SKM-1 (cell line): ENCODE results near the gene WSB1.
"Not testable (repeated sequence)": the region's sequence is repeated elsewhere in the genome, so short reads cannot be mapped to it uniquely, and the experiment has no call there.

ENCODE experiments used
- DNase-seq: peaks from one replicate; lab custom pipeline; 2025; ENCODE audit not compliant: unreplicated experiment; lab: John Stamatoyannopoulos, UW

WSB1 gene

GRCh38 chr17:27293898-27294688 lies at the start of gene WSB1:
Gene WSB1, plus strand, starts transcription at chr17:27294114. Its CDS starts 282 bp downstream, at chr17:27294396.
- peak; percentile 88 for DNase-seq

- peak; percentile 96 for DNase-seq
Observed at GRCh38 chr17:27244491-27245223, 49.3 kb upstream of the WSB1 start.

- DNase-seq, result peak; percentile 86
Observed at GRCh38 chr17:27245230-27245696, 48.7 kb upstream of the WSB1 start.

GRCh38 chr17:27246537-27246936 lies 47.4 kb upstream of the WSB1 start:
- no peak for DNase-seq

GRCh38 chr17:27247071-27247957 lies 46.6 kb upstream of the WSB1 start:
- DNase-seq, result no peak

GRCh38 chr17:27247958-27248342 lies 46.0 kb upstream of the WSB1 start:
- DNase-seq, result no peak

- not testable (repeated sequence) for DNase-seq
Observed at GRCh38 chr17:27250791-27251190, 43.1 kb upstream of the WSB1 start.

- not testable (repeated sequence) for DNase-seq
Observed at GRCh38 chr17:27254802-27255201, 39.1 kb upstream of the WSB1 start.

GRCh38 chr17:27256225-27257030 lies 37.5 kb upstream of the WSB1 start:
- DNase-seq, result no peak

- no peak for DNase-seq
Observed at GRCh38 chr17:27257031-27257357, 36.9 kb upstream of the WSB1 start.

GRCh38 chr17:27259356-27259755 lies 34.6 kb upstream of the WSB1 start:
- DNase-seq, result no peak

GRCh38 chr17:27263386-27263785 lies 30.5 kb upstream of the WSB1 start:
- no peak for DNase-seq

GRCh38 chr17:27264068-27264812 lies 29.7 kb upstream of the WSB1 start:
- DNase-seq, result peak; percentile 90

GRCh38 chr17:27265333-27265732 lies 28.6 kb upstream of the WSB1 start:
- no peak for DNase-seq

GRCh38 chr17:27266228-27266627 lies 27.7 kb upstream of the WSB1 start:
- DNase-seq, result no peak

- no peak for DNase-seq
Observed at GRCh38 chr17:27268394-27269085, 25.4 kb upstream of the WSB1 start.

GRCh38 chr17:27269201-27269600 lies 24.7 kb upstream of the WSB1 start:
- DNase-seq, result no peak

GRCh38 chr17:27269974-27270373 lies 23.9 kb upstream of the WSB1 start:
- no peak for DNase-seq

GRCh38 chr17:27276653-27277156 lies 17.2 kb upstream of the WSB1 start:
- no peak for DNase-seq
